Smooth muscle cell (in vitro differentiated cells): ENCODE measurements around the gene ITSN2. TPM values are rescaled to one million over a fixed set of nuclear protein-coding genes. Genes with fewer than 3 reads are reported as not detected.

Source experiments
- DNase-seq: peaks from one replicate; lab custom pipeline; 2025; ENCODE audit not compliant: unreplicated experiment; lab: John Stamatoyannopoulos, UW
- H2AFZ ChIP-seq: fragments of 200-600 bp; sonication (generic); 2 replicates; pipeline ENCODE4 v1.6.0; 2016; ENCODE audit warnings: antibody characterized with exemption, low read depth, mild to moderate bottlenecking
- H3F3A ChIP-seq: fragments of 200-600 bp; sonication (generic); 2 replicates; pipeline ENCODE4 v1.6.0; 2017; ENCODE audit warnings: antibody characterized with exemption, low read depth
- H3K27ac ChIP-seq: fragments of 200-600 bp; sonication (generic); 2 replicates; pipeline ENCODE4 v1.5.1; 2016; ENCODE audit warnings: low read depth, mild to moderate bottlenecking
- H3K27me3 ChIP-seq: fragments of 200-600 bp; sonication (generic); 2 replicates; pipeline ENCODE4 v1.6.1; 2016; ENCODE audit warnings: low read depth, mild to moderate bottlenecking
- H3K36me3 ChIP-seq: fragments of 200-600 bp; sonication (generic); 2 replicates; pipeline ENCODE4 v1.5.1; 2016; ENCODE audit warnings: low read depth
- H3K4me1 ChIP-seq: fragments of 200-600 bp; sonication (generic); 2 replicates; pipeline ENCODE4 v1.5.1; 2016; ENCODE audit warnings: low read depth
- H3K4me2 ChIP-seq: fragments of 200-600 bp; sonication (generic); 2 replicates; pipeline ENCODE4 v1.6.0; 2016; ENCODE audit warnings: mild to moderate bottlenecking
- H3K4me3 ChIP-seq: fragments of 200-600 bp; sonication (generic); 2 replicates; pipeline ENCODE4 v1.5.1; 2016; ENCODE audit warnings: mild to moderate bottlenecking
- H3K79me2 ChIP-seq: fragments of 200-600 bp; sonication (generic); 2 replicates; pipeline ENCODE4 v1.6.0; 2016; ENCODE audit warnings: low read depth, mild to moderate bottlenecking
- H3K9ac ChIP-seq: fragments of 200-600 bp; sonication (generic); 2 replicates; pipeline ENCODE4 v1.6.0; 2016; ENCODE audit warnings: low read depth
- H3K9me3 ChIP-seq: fragments of 200-600 bp; sonication (generic); replicated peaks from 2 replicates; pipeline ENCODE4 v1.5.1; 2016; ENCODE audit warnings: low read depth
- H4K20me1 ChIP-seq: fragments of 200-600 bp; sonication (generic); 2 replicates; pipeline ENCODE4 v1.6.0; 2016; ENCODE audit warnings: low read depth
- CTCF ChIP-seq: fragments of 200-600 bp; sonication (generic); IDR thresholded peaks from 2 replicates; pipeline ENCODE4 v1.5.1; 2017; ENCODE audit warnings: borderline replicate concordance, mild to moderate bottlenecking, antibody characterized with exemption; ENCODE audit not compliant: insufficient read depth, poor library complexity, severe bottlenecking
- WGBS: methylation state at CpG from one replicate; pipeline ENCODE4 v1.1.7; 2016; ENCODE audit warnings: low lambda C conversion rate; 5-methylcytosine and 5-hydroxymethylcytosine counted together
- polyA plus RNA-seq: library from polyadenylated mRNA; unstranded; fragments of >200 nt; fragmentation: Nextera tagmentation; extraction: Ambion mirVana; gene quantifications from 2 replicates; pipeline ENCODE4 v1.2.1, GENCODE V29; 2016
- total RNA-seq: library from RNA; depleted of rRNA; stranded (reverse); fragments of >200 nt; gene quantifications from 2 replicates; pipeline ENCODE4 v1.2.3, GENCODE V29; 2014

Gene ITSN2
- total and polyA plus RNA-seq, 2 experiments from 2014 or later = 8.5 to 19.6 TPM

- H3K9me3 ChIP-seq = no peaks in the 10 kb centered on the region
- H3K79me2 ChIP-seq = no peaks in the 10 kb centered on the region
- no peak overlapping the region for H3K4me3 ChIP-seq
- 86% methylated on average over 7 of the region's 7 CpGs for WGBS
- no peaks in the 10 kb centered on the region for H3F3A ChIP-seq
- no peak overlapping the region for H2AFZ ChIP-seq
- no peaks in the 10 kb centered on the region for H3K4me1 ChIP-seq
- no peak overlapping the region for H3K9ac ChIP-seq
- H3K27me3 ChIP-seq = no peaks in the 10 kb centered on the region
- no peak overlapping the region for H3K4me2 ChIP-seq
- H3K36me3 ChIP-seq = no peaks in the 10 kb centered on the region
- no peak overlapping the region for H3K27ac ChIP-seq
- no peaks in the 10 kb centered on the region for H4K20me1 ChIP-seq
- no peak for TF ChIP-seq CTCF
- no peak for DNase-seq
Measured at GRCh38 chr2:24182507-24182906, 177.8 kb downstream of the ITSN2 start.

GRCh38 chr2:24181849-24182248, 178.5 kb downstream of the ITSN2 start:
- TF ChIP-seq CTCF = no peak
- H2AFZ ChIP-seq = no peak overlapping the region
- H4K20me1 ChIP-seq = no peaks in the 10 kb centered on the region
- H3K4me3 ChIP-seq = no peak overlapping the region
- no peak overlapping the region for H3K9ac ChIP-seq
- 63% methylated on average over 6 of the region's 6 CpGs for WGBS
- H3K4me1 ChIP-seq = no peaks in the 10 kb centered on the region
- no peaks in the 10 kb centered on the region for H3F3A ChIP-seq
- DNase-seq = no peak
- no peak overlapping the region for H3K27ac ChIP-seq
- no peak overlapping the region for H3K4me2 ChIP-seq
- no peaks in the 10 kb centered on the region for H3K27me3 ChIP-seq
- no peaks in the 10 kb centered on the region for H3K36me3 ChIP-seq
- no peaks in the 10 kb centered on the region for H3K9me3 ChIP-seq
- H3K79me2 ChIP-seq = no peaks in the 10 kb centered on the region

GRCh38 chr2:24179683-24180082, 180.7 kb downstream of the ITSN2 start:
- no peaks in the 10 kb centered on the region for H3K79me2 ChIP-seq
- no peak overlapping the region for H3K4me2 ChIP-seq
- H3K4me3 ChIP-seq = no peak overlapping the region
- TF ChIP-seq CTCF = no peak
- H3F3A ChIP-seq = no peaks in the 10 kb centered on the region
- DNase-seq = no peak
- H2AFZ ChIP-seq = no peak overlapping the region
- H4K20me1 ChIP-seq = no peaks in the 10 kb centered on the region
- no peaks in the 10 kb centered on the region for H3K36me3 ChIP-seq
- no peaks in the 10 kb centered on the region for H3K27me3 ChIP-seq
- no peaks in the 10 kb centered on the region for H3K9me3 ChIP-seq
- no peak overlapping the region for H3K27ac ChIP-seq
- H3K4me1 ChIP-seq = no peaks in the 10 kb centered on the region
- no peak overlapping the region for H3K9ac ChIP-seq

- H3K36me3 ChIP-seq = no peaks in the 10 kb centered on the region
- DNase-seq = no peak
- no peak for TF ChIP-seq CTCF
- no peak overlapping the region for H3K9ac ChIP-seq
- H4K20me1 ChIP-seq = no peaks in the 10 kb centered on the region
- H3K27ac ChIP-seq = no peak overlapping the region
- no peak overlapping the region for H3K4me3 ChIP-seq
- H3F3A ChIP-seq = no peaks in the 10 kb centered on the region
- no peak overlapping the region for H2AFZ ChIP-seq
- 75% methylated on average over 1 of the region's 1 CpG for WGBS
- H3K4me2 ChIP-seq = no peak overlapping the region
- H3K9me3 ChIP-seq = no peaks in the 10 kb centered on the region
- H3K4me1 ChIP-seq = no peaks in the 10 kb centered on the region
- no peaks in the 10 kb centered on the region for H3K79me2 ChIP-seq
- no peaks in the 10 kb centered on the region for H3K27me3 ChIP-seq
Measured at GRCh38 chr2:24176326-24176725, 184.0 kb downstream of the ITSN2 start.
